Bronchial epithelial cell (primary cell): Measurements from ENCODE around the gene NUP85. TPM values are rescaled to one million over a fixed set of nuclear protein-coding genes. Genes with fewer than 3 reads are reported as not detected.

Experiments
- DNase-seq: peaks from one replicate; pipeline ENCODE4 v3.0.0-alpha.2; 2010; ENCODE audit warnings: low read depth
- FAIRE-seq: peaks from 2 replicates; lab custom pipeline; 2011; peaks lifted over from hg19 to GRCh38; lab: Jason Lieb, UNC
- H3K27me3 ChIP-seq: 2 replicates; pipeline ENCODE4 v1.5.1; 2011; ENCODE audit warnings: low read length; ENCODE audit not compliant: control insufficient read depth, insufficient read depth
- H3K36me3 ChIP-seq: 2 replicates; pipeline ENCODE4 v1.5.1; 2011; ENCODE audit warnings: low read length; ENCODE audit not compliant: control insufficient read depth, insufficient read depth
- H3K4me3 ChIP-seq: 2 replicates; pipeline ENCODE4 v1.5.1; 2011; ENCODE audit warnings: mild to moderate bottlenecking, low read depth, low read length, control low read depth
- total RNA-seq: library from RNA; depleted of rRNA; stranded (reverse); fragments of >200 nt; gene quantifications from 2 replicates; pipeline ENCODE4 v1.2.1, GENCODE V29; 2014
- TF ChIP-seq, protein P1 (sequence below): IDR thresholded peaks from 2 replicates; pipeline ENCODE4 v1.5.1; 2011; ENCODE audit warnings: mild to moderate bottlenecking, moderate library complexity, low read length, control low read depth, inconsistent platforms; ENCODE audit not compliant: insufficient read depth, severe bottlenecking

NUP85 gene
- total RNA-seq, 1 donor from 2014 or later = 22.4 TPM

DNA sequence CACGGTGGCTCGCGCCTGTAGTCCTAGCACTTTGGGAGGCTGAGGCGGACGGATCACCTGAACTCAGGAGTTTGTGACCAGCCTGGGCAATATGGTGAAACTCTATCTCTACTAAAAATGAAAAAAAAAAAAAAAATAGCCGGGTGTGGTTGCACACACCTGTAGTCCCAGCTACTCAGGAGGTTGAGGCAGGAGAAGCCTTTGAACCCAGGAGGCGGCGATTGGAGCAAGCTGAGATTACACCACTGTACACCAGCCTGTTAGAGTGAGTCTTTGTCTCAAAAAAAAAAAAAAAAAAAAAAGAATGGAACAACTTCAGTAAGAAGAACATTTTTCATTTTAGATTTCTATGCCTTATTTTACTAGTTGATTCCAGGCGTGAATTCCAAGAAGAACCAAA, 2.7 kb downstream of the NUP85 start:
- Histone ChIP-seq H3K27me3 (no peaks in the 10 kb centered on the region), H3K4me3 (no peak overlapping the region), H3K36me3 (peaks cover 11% of the 10 kb centered on the region)
- FAIRE-seq (no peak), DNase-seq (no peak)
- TF ChIP-seq, protein P1, sequence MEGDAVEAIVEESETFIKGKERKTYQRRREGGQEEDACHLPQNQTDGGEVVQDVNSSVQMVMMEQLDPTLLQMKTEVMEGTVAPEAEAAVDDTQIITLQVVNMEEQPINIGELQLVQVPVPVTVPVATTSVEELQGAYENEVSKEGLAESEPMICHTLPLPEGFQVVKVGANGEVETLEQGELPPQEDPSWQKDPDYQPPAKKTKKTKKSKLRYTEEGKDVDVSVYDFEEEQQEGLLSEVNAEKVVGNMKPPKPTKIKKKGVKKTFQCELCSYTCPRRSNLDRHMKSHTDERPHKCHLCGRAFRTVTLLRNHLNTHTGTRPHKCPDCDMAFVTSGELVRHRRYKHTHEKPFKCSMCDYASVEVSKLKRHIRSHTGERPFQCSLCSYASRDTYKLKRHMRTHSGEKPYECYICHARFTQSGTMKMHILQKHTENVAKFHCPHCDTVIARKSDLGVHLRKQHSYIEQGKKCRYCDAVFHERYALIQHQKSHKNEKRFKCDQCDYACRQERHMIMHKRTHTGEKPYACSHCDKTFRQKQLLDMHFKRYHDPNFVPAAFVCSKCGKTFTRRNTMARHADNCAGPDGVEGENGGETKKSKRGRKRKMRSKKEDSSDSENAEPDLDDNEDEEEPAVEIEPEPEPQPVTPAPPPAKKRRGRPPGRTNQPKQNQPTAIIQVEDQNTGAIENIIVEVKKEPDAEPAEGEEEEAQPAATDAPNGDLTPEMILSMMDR = no peak

DNA sequence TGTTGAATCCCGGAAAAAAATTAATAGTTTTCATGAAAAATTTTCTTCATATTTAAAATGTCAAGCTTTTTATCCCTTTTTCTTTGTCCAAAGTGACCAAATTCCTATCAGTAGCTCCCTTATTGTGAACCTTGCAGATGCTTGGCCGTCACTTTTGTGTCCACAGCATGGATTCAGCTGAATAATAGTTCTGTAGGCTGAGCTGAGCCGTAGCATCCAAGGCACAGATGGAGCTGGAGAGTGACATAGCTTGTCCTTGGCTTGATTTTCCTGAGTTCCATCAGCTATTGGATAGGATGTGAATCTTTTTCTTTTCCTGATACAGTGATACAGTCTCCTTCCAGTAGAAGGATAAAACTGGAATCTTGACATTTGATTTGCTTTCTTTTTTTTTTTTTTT, 3.6 kb downstream of the NUP85 start:
- Histone ChIP-seq H3K36me3 (peaks cover 14% of the 10 kb centered on the region), H3K4me3 (no peak overlapping the region), H3K27me3 (no peaks in the 10 kb centered on the region)
- TF ChIP-seq, protein P1 = no peak
- FAIRE-seq (no peak), DNase-seq (no peak)

DNA sequence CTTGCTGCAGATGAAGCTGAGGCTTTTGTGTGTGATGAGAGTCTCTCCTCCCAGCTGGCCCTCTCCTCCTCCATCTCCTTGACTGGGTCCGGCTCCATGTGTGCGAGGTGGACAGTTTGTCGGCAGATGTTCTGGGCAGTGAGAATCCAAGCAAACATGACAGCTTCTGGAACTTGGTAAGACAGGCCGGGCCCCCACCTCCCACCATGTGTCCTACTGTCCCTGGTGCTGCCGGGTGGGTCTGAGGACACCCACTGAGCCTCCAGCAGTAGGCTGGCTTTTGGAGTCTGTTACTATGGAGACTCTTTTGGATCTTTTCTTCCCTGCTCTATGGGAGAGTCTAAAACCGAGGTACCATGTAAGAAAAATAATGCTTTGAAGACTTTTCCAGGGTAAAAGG, 12.7 kb downstream of the NUP85 start:
- FAIRE-seq = no peak
- Histone ChIP-seq H3K27me3 (no peaks in the 10 kb centered on the region), H3K36me3 (peaks cover 28% of the 10 kb centered on the region), H3K4me3 (no peak overlapping the region)
- TF ChIP-seq, protein P1 = no peak
- no peak for DNase-seq

DNA sequence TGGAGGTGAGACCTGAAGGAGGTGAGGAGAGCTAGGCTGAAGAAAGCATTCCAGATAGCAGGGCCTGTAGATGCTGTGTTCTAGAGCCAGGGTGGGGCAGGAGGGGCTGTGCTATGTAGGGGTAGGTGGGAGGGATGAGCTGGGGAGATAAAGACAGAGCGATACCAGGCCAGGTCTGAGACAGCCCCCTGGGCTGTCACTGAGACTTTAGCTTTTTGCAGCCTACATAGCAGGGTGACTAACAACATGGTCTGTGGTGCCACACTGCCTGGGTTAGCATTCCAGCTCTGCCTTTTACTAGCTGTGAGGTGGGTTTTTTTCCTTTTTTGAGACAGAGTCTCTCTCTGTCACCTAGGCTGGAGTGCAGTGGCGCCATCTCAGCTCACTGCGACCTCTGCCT, 14.3 kb downstream of the NUP85 start:
- TF ChIP-seq, protein P1 = no peak
- no peaks in the 10 kb centered on the region for H3K27me3 ChIP-seq
- DNase-seq = no peak
- H3K4me3 ChIP-seq = no peak overlapping the region
- H3K36me3 ChIP-seq = peaks cover 24% of the 10 kb centered on the region
- no peak for FAIRE-seq

DNA sequence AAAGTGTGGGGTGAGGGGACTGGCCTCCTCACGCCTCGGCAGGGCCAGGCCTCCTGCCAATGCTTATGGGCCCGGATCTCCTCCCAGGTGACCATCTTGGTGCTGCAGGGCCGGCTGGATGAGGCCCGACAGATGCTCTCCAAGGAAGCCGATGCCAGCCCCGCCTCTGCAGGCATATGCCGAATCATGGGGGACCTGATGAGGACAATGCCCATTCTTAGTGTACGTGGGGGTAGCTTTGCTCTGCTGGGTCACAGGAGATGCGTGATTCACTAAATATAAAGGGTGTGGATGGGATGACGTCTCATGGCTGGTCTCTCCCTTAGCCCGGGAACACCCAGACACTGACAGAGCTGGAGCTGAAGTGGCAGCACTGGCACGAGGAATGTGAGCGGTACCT, 19.5 kb downstream of the NUP85 start:
- H3K36me3 ChIP-seq = peaks cover 25% of the 10 kb centered on the region
- no peaks in the 10 kb centered on the region for H3K27me3 ChIP-seq
- DNase-seq (no peak), FAIRE-seq (no peak)
- H3K4me3 ChIP-seq = no peak overlapping the region
- TF ChIP-seq, protein P1 = no peak

DNA sequence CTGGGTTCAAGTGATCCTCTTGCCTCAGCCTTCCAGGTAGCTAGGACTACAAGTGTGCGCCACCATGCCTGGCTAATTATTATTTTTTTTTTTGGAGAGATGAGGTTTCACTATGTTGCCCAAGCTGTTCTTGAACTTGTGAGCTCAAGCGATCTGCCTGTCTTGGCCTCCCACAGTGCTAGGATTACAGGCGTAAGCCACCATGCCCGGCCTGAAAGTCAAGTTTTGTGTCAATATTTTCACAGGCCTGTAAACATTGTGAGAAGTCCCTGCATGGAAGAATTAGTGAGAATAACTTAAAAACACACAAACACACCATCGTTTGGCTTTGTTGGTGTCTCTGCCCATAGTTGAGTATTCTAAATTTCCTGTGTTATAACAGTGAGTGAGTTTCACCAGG, 22.2 kb downstream of the NUP85 start:
- Histone ChIP-seq H3K27me3 (no peaks in the 10 kb centered on the region), H3K36me3 (peaks cover 30% of the 10 kb centered on the region), H3K4me3 (no peak overlapping the region)
- FAIRE-seq (no peak), DNase-seq (no peak)
- TF ChIP-seq, protein P1 = no peak
